HG02571 (cell line): ENCODE measurements around the gene ICA1.
"Not testable (repeated sequence)": the region's sequence is repeated elsewhere in the genome, so short reads cannot be mapped to it uniquely, and the experiment has no call there.

Source experiments
- ATAC-seq: cut with Tn5 transposase; IDR thresholded peaks from one replicate; pipeline ENCODE4 v1.9.1; 2021; ENCODE audit warnings: mild to moderate bottlenecking, moderate library complexity; ENCODE audit not compliant: unreplicated experiment

The ICA1 gene

DNA sequence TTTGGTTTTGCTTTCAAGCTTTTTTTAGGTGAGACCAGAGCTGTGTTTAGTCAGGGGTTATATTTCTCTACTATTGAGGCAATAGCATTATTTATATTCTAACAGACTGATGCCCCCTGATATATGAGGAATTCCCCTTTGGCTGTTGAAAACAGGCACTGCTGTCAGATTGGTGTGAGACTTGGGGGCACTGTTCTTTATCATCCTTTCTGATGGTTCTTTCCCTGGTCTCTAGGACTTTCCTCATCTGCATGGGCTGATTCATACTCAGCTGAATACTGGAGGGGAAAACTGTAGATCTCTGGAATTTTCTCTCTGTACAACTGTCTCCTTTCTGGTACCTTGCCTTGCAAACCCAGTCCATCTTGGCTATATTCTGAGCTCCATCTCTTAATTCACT is 10.0 kb upstream of the ICA1 start:
- no peak for ATAC-seq

- no peak for ATAC-seq
These were observed 1.1 kb upstream of the ICA1 start for GRCh38 chr7:8263048-8263447.

- ATAC-seq = peak; percentile 20
These were observed 884 bp downstream of the ICA1 start for GRCh38 chr7:8260871-8261694.

DNA sequence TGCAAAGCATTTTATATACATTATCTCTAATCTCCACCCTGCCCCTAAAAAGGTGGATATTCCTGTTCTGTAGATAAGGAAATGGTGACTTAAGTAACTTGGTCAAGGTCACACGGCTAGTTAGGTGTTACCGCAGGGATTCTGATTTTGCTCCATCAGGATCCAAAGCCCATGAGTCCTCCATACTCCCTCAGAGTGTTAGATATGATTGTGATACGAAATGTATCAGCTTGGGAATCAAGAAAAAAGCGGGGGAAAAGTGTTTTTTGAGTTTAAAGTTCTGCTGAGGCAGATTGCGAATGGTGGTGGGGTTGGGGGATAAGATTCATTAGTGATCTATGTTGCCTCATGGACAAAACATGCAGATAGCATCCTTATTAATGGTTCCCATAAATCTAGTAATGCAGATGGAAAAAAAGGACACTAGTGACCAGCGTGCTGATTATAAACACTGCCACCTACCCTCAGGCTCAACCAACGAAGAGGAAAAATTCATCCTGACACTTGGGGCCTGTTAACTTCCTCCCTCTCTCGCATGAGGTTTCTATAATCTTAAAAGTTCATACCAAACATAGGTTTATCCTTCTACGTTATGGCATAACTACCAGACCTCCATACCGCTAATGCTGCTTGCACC is 2.3 kb downstream of the ICA1 start:
- ATAC-seq = no peak

DNA sequence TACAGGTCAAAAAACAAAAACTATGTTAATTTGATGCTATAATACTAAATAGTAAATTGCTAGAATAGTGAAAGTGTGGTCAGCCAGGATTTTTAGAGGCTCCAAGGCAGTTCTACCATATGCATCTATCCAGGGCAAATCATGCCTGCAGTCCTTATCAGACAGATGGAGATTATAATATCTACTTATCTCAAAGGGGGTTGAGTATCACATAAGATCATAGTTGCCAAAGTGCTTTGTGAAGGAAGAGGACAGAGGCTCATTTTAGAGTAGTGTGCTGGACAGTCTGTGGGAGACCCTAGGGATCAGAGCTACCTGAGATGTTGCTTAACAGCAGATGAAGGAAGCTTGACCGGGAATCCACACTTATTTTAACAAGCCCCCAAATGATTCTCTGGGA is 3.2 kb downstream of the ICA1 start:
- no peak for ATAC-seq

- ATAC-seq = no peak
These were observed 3.8 kb downstream of the ICA1 start for GRCh38 chr7:8258166-8258565.

- ATAC-seq = no peak
These were observed 6.0 kb downstream of the ICA1 start for GRCh38 chr7:8255680-8256655.

DNA sequence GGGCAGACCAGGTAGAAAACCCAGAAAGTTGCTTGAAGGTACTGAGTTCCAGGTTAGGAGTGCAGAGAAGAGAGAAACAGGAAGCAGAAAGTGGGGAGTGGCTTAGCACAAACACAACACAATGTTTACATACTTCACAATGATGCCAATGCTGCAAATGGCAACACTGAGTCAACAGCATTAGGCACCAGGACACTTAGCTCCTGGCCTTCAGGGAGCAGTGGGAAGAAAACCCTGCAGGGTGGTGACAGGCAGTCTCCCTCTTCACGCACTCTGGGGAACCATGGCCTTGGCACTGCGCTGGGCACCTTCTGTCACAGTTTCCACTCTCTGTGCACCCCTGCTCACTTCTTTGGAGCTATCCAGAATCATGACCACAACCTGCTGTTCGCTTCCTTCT is 7.3 kb downstream of the ICA1 start:
- no peak for ATAC-seq

GRCh38 chr7:8254215-8254614 is 7.8 kb downstream of the ICA1 start:
- ATAC-seq = no peak

DNA sequence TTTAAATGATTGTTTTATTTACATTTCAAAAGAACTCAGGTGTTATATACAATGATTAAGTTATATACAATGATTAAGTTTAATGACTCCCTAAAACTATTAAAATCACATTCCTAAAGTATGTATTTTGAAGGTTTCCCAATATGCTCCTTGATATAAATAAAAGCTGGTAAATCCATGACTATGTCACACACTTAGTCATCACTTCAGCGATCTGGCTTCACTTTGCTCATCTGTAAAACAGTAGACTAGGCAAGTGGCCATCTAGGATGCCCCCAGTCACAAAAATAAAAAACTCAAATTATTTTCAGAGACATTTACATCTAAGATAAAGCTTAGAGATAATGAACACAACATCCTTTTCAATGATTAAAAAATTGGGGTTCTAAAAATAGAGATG is 10.8 kb downstream of the ICA1 start:
- ATAC-seq = no peak

- no peak for ATAC-seq
These were observed 11.4 kb downstream of the ICA1 start for GRCh38 chr7:8250547-8250946.

DNA sequence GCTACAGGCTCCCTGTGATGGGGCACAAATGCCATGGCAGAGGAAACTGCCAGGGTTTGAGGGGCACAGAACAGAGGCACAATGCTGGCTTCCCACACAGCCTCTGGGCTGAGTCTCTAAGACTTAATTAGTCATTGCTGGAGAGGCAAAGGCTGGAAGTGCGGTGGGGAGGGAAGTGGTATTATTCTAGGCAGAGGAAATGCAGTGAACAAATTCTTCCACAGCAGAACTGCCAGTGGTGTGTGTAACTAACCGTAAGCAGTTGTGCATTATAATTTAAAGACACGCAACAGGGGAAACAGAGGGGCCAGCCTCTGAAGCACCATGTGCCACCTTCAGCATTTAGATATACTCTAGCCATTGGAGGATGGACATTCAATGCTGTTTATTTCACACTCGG is 12.8 kb downstream of the ICA1 start:
- ATAC-seq = no peak

DNA sequence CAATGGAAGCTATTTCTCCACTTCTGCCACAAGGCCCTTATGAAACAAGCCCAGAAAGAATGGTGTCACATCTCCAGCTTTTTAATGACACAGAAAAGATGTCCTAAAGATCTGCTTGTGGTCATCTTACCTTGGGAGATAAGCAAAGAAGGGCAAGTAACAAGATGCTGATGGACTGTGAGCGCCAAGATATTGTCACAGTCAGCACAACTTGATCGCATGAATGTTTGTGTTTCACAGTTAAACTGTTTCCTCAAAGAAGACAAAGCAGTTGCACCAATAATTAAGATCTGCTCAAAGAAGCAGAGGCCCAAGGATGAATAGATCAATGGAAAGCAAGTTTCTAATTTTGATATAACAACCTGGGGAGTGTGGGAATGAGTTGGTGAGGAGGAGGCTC is 15.9 kb downstream of the ICA1 start:
- ATAC-seq = no peak

DNA sequence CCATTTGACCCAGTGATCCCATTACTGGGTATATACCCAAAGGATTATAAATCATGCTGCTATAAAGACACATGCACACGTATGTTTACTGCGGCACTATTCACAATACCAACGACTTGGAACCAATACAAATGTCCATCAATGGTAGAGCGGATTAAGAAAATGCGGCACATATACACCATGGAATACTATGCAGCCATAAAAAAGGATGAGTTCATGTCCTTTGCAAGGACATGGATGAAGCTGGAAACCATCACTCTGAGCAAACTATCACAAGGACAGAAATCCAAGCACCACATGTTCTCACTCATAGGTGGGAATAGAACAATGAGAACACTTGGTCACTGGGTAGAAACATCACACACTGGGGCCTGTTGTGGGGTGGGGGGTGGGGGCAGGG is 16.9 kb downstream of the ICA1 start:
- not testable (repeated sequence) for ATAC-seq

DNA sequence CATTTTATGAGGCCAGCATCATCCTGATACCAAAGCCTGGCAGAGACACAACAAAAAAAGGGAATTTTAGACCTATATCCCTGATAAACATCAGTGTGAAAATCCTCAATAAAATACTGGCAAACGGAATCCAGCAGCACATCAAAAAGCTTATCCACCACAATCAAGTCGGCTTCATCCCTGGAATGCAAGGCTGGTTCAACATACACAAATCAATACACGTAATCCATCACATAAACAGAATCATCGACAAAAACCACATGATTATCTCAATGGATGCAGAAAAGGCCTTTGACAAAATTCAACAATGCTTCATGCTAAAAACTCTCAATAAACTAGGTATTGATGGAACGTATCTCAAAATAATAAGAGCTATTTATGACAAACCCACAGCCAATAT is 18.9 kb downstream of the ICA1 start:
- ATAC-seq = not testable (repeated sequence)

DNA sequence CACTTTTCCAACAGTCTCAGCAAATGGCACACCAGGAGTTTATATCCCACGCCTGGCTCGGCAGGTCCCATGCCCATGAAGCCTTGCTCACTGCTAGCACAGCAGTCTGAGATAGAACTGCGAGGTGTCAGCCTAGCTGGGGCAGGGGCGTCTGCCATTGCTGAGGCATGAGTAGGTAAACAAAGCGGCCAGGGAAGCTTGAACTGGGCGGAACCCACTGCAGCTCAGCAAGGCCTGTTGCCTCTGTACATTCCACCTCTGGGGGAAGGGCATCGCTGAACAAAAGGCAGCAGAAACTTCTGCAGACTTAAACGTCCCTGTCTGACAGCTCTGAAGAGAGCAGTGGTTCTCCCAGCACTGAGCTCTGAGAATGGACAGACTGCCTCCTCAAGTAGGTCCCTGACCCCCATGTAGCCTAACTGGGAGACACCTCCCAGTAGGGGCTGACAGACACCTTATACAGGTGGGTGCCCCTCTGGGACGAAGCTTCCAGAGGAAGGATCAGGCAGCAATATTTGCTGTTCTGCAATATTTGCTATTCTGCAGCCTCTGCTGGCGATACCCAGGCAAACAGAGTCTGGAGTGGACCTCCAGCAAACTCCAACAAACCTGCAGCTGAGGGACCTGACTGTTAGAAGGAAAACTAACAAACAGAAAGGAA is 22.1 kb downstream of the ICA1 start:
- ATAC-seq = not testable (repeated sequence)

- ATAC-seq = no peak
These were observed 25.1 kb downstream of the ICA1 start for GRCh38 chr7:8236780-8237407.

DNA sequence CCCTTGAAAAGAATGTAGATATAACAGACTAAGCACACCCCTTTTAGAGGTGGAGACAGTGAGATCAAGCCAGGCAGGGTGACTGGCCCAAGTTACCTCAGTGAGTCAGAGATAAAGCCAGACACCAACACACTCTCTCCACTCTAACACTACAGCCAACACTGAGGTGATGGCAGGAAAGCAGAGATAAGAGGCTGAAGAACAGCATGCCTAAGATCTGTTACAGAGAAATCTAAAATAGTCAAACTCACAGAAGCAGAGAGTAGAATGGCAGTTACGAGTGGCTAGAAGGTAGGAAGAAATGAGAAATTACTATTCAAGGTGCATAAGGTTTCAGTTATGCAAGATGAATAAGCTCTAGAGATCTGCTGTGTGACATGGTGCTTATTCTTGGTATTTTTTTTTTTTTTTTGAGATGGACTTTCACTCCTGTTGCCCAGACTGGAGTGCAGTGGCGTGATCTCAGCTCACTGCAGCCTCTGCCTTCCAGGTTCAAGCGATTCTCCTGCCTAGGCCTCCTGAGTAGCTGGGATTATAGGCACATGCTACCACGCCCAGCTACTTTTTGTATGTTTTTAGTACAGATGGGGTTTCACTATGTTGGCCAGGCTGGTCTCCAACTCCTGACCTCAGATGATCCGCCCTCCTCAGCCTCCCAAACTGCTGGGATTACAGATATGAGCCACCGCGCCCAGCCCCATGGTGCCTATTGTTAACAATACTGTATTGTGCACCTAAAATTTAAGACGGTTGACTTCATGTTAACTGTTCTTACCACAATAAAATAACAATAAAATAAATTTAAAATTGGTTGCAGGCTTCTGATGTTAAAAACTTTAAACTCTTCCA is 28.7 kb downstream of the ICA1 start:
- peak; percentile 53 for ATAC-seq

- no peak for ATAC-seq
These were observed 32.0 kb downstream of the ICA1 start for GRCh38 chr7:8229927-8230326.
